HepG2 (cell line): ENCODE measurements around the gene SFMBT1.

Source experiments
- ZBTB20 ChIP-seq: sonication (generic); formaldehyde crosslinking; IDR thresholded peaks from 2 replicates; pipeline ENCODE4 v1.8.1; 2023; ENCODE audit warnings: missing genetic modification reagents, low read depth, mild to moderate bottlenecking, borderline replicate concordance
- ZNF232 ChIP-seq: sonication (generic); formaldehyde crosslinking; IDR thresholded peaks from 2 replicates; pipeline ENCODE4 v1.4.0; 2020; ENCODE audit warnings: missing genetic modification reagents, borderline replicate concordance
- TF ChIP-seq, protein P1 (sequence below): sonication (generic); formaldehyde crosslinking; IDR thresholded peaks from 2 replicates; pipeline ENCODE4 v1.5.0; 2020; ENCODE audit warnings: mild to moderate bottlenecking, missing genetic modification reagents, moderate library complexity
- TF ChIP-seq, protein P2 (sequence below): IDR thresholded peaks from 2 replicates; pipeline ENCODE4 v1.6.1; 2016; ENCODE audit warnings: missing compliant biosample characterization, missing genetic modification reagents, borderline replicate concordance
- TF ChIP-seq, protein P3 (sequence below): sonication (generic); formaldehyde crosslinking; IDR thresholded peaks from 2 replicates; pipeline ENCODE4 v1.5.0; 2020; ENCODE audit warnings: mild to moderate bottlenecking, missing genetic modification reagents, borderline replicate concordance

DNA sequence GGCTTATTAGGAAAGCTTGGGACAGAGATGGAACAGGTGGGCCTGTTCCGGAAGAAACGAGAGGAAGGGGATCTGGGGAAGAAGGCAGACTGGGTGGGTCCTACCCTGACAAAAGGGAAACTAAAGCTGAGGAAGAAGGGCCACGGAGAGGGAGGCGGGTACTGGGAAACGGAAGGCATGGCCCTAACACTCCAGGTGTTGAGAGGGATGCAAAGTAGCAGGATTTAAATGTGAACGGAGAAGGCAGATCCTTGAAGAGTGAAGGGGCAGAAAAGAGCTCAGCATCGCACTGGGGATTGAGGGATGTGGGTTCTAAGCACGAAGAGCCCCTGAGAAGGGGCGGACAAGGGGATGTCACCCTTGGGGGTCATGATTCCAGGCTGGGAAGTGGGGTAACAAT lies 149.3 kb downstream of the SFMBT1 start:
- no peak for TF ChIP-seq ZNF232 (CRISPR knock-in tag)
- TF ChIP-seq, protein P1, sequence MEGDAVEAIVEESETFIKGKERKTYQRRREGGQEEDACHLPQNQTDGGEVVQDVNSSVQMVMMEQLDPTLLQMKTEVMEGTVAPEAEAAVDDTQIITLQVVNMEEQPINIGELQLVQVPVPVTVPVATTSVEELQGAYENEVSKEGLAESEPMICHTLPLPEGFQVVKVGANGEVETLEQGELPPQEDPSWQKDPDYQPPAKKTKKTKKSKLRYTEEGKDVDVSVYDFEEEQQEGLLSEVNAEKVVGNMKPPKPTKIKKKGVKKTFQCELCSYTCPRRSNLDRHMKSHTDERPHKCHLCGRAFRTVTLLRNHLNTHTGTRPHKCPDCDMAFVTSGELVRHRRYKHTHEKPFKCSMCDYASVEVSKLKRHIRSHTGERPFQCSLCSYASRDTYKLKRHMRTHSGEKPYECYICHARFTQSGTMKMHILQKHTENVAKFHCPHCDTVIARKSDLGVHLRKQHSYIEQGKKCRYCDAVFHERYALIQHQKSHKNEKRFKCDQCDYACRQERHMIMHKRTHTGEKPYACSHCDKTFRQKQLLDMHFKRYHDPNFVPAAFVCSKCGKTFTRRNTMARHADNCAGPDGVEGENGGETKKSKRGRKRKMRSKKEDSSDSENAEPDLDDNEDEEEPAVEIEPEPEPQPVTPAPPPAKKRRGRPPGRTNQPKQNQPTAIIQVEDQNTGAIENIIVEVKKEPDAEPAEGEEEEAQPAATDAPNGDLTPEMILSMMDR, result no peak
- TF ChIP-seq, protein P2, sequence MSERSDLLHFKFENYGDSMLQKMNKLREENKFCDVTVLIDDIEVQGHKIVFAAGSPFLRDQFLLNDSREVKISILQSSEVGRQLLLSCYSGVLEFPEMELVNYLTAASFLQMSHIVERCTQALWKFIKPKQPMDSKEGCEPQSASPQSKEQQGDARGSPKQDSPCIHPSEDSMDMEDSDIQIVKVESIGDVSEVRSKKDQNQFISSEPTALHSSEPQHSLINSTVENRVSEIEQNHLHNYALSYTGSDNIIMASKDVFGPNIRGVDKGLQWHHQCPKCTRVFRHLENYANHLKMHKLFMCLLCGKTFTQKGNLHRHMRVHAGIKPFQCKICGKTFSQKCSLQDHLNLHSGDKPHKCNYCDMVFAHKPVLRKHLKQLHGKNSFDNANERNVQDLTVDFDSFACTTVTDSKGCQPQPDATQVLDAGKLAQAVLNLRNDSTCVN, result no peak
- TF ChIP-seq, protein P3, sequence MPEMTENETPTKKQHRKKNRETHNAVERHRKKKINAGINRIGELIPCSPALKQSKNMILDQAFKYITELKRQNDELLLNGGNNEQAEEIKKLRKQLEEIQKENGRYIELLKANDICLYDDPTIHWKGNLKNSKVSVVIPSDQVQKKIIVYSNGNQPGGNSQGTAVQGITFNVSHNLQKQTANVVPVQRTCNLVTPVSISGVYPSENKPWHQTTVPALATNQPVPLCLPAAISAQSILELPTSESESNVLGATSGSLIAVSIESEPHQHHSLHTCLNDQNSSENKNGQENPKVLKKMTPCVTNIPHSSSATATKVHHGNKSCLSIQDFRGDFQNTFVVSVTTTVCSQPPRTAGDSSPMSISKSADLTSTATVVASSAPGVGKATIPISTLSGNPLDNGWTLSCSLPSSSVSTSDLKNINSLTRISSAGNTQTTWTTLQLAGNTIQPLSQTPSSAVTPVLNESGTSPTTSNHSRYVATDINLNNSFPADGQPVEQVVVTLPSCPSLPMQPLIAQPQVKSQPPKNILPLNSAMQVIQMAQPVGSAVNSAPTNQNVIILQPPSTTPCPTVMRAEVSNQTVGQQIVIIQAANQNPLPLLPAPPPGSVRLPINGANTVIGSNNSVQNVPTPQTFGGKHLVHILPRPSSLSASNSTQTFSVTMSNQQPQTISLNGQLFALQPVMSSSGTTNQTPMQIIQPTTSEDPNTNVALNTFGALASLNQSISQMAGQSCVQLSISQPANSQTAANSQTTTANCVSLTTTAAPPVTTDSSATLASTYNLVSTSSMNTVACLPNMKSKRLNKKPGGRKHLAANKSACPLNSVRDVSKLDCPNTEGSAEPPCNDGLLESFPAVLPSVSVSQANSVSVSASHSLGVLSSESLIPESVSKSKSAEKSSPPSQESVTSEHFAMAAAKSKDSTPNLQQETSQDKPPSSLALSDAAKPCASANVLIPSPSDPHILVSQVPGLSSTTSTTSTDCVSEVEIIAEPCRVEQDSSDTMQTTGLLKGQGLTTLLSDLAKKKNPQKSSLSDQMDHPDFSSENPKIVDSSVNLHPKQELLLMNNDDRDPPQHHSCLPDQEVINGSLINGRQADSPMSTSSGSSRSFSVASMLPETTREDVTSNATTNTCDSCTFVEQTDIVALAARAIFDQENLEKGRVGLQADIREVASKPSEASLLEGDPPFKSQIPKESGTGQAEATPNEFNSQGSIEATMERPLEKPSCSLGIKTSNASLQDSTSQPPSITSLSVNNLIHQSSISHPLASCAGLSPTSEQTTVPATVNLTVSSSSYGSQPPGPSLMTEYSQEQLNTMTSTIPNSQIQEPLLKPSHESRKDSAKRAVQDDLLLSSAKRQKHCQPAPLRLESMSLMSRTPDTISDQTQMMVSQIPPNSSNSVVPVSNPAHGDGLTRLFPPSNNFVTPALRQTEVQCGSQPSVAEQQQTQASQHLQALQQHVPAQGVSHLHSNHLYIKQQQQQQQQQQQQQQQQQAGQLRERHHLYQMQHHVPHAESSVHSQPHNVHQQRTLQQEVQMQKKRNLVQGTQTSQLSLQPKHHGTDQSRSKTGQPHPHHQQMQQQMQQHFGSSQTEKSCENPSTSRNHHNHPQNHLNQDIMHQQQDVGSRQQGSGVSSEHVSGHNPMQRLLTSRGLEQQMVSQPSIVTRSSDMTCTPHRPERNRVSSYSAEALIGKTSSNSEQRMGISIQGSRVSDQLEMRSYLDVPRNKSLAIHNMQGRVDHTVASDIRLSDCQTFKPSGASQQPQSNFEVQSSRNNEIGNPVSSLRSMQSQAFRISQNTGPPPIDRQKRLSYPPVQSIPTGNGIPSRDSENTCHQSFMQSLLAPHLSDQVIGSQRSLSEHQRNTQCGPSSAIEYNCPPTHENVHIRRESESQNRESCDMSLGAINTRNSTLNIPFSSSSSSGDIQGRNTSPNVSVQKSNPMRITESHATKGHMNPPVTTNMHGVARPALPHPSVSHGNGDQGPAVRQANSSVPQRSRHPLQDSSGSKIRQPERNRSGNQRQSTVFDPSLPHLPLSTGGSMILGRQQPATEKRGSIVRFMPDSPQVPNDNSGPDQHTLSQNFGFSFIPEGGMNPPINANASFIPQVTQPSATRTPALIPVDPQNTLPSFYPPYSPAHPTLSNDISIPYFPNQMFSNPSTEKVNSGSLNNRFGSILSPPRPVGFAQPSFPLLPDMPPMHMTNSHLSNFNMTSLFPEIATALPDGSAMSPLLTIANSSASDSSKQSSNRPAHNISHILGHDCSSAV (CRISPR knock-in tag), result no peak
- no peak for TF ChIP-seq ZBTB20 (CRISPR knock-in tag)
